ENCODE measurements around the gene PRR5L. TPM values are rescaled to one million over a fixed set of nuclear protein-coding genes. Genes with fewer than 3 reads are reported as not detected.

The PRR5L gene
- total and polyA plus RNA-seq, 9 of the 15 experiments (the other 6 are each of a cell fraction or from before 2014, with no cell fraction given), result 0.11 to 0.60 (median 0.36) TPM; not detected in 2

- no peak for ATAC-seq
- Histone ChIP-seq H3K4me1 (replicated peaks in 1 of 2; ENCODE audit: control insufficient read depth in 2 of 2, insufficient read depth in 2 of 2, low read length in 2 of 2) (no peaks in the 10 kb centered on the region; a peak in 1 of 5 replicates), H3K9ac (ENCODE audit: insufficient read depth in 1 of 2, low read depth in 2 of 2, low read length in 2 of 2) (no peak overlapping the region), H3K9me1 (ENCODE audit: control insufficient read depth, insufficient read depth, low read length) (no peaks in the 10 kb centered on the region), H3K9me3 (replicated peaks; ENCODE audit: control insufficient read depth, insufficient read depth, low read depth, low read length) (no peaks in the 10 kb centered on the region), H3K4me2 (ENCODE audit: insufficient read depth, low read length) (no peak overlapping the region), H3K79me2 (ENCODE audit: control insufficient read depth, insufficient read depth, low read length) (no peaks in the 10 kb centered on the region), H3K4me3 (no peak overlapping the region), H3K36me3 (ENCODE audit: control insufficient read depth, insufficient read depth, low read length) (no peaks in the 10 kb centered on the region), H4K20me1 (replicated peaks; ENCODE audit: control insufficient read depth, insufficient read depth, low read length) (no peaks in the 10 kb centered on the region), H3K27ac (ENCODE audit: extremely low read depth, low read depth, low read length) (no peak overlapping the region), H2AFZ (ENCODE audit: low read depth, low read length) (no peak overlapping the region), H3K27me3 (ENCODE audit: control insufficient read depth in 2 of 2, insufficient read depth in 2 of 2, low read length in 2 of 2) (peaks cover 3 to 14% of the 10 kb centered on the region in 2 experiments; a peak in 2 of 5 replicates)
- WGBS (ENCODE audit: insufficient coverage, low coverage, missing lambda C conversion rate), result 10% methylated on average over 3 of the region's 3 CpGs
- POLR2A ChIA-PET, result no interaction called here
- in situ Hi-C loops (cut with MboI) (no loop called here), intact Hi-C loops (cut with micrococcal nuclease) (no loop called here)
- DNase-seq (ENCODE audit: extremely low read depth in 1 of 4, low spot score in 3 of 4), result no peak
- CTCF ChIA-PET (ENCODE audit: low intra/inter-chr PET ratio), result no interaction called here
- FAIRE-seq, result no peak
- no TSS peak for BruUV-seq (replicated peaks)
- TF ChIP-seq CBX1 (IDR thresholded peaks at IDR 0.05; ENCODE audit: low read depth) (no peak), ZKSCAN8 (CRISPR knock-in tag; IDR thresholded peaks at IDR 0.05) (no peak), ZNF79 (CRISPR knock-in tag; IDR thresholded peaks at IDR 0.05; ENCODE audit: low read depth) (no peak), KLF6 (CRISPR knock-in tag; IDR thresholded peaks at IDR 0.05; ENCODE audit: borderline replicate concordance) (no peak), ILK (tag; IDR thresholded peaks at IDR 0.05; ENCODE audit: borderline replicate concordance, low read depth) (no peak), ZNF507 (tag; conservative IDR thresholded peaks at IDR 0.05) (no peak), HDAC1 (IDR thresholded peaks at IDR 0.05) (no peak), BRD4 (IDR thresholded peaks at IDR 0.05) (no peak), RFX1 (IDR thresholded peaks at IDR 0.05) (no peak), WHSC1 (IDR thresholded peaks at IDR 0.05; ENCODE audit: low read length) (no peak), MXI1 (IDR thresholded peaks at IDR 0.05; ENCODE audit: low read depth, low read length) (no peak), CHD7 (IDR thresholded peaks at IDR 0.05; ENCODE audit: low read depth, low read length) (no peak)
Observed at GRCh38 chr11:36427876-36428275, 131.8 kb downstream of the PRR5L start.

All from K562 (cell line).